GM04503 (cell line): ENCODE data around the gene CEP57L1.
A peak's percentile ranks its signal among the peaks of the same experiment; 100 is the strongest.

ENCODE experiments used
- DNase-seq: peaks from one replicate; pipeline ENCODE4 v3.0.0-alpha.2; 2012; ENCODE audit warnings: low read depth

CEP57L1 gene

GRCh38 chr6:109095036-109095834 lies at the start of gene CEP57L1:
Gene CEP57L1, plus strand, starts transcription at chr6:109095507. Its CDS starts 49,715 bp downstream, at chr6:109145222.
- DNase-seq, result peak; percentile 81

DNA sequence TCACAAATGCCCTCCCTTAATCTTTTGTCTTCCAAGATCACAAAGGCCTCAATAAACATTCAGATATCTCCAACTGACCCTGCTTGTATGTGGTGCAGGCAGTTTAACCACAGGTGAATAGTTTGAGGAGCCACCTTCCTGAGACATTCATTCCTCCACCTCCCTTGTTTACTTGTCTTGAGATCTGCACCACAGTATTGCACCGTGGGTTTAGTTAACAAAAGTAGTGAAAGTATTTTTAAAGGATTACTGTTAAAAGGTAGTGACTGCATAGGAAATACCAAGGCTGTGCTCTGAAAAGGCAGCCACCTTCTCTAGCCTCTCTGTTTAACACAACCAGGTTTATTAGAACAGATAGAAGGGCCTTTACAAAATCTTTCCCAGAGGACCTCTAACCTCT lies 47.1 kb upstream of the CEP57L1 start:
- DNase-seq, result no peak

- no peak for DNase-seq
Observed at GRCh38 chr6:109048670-109049415, 46.5 kb upstream of the CEP57L1 start.

DNA sequence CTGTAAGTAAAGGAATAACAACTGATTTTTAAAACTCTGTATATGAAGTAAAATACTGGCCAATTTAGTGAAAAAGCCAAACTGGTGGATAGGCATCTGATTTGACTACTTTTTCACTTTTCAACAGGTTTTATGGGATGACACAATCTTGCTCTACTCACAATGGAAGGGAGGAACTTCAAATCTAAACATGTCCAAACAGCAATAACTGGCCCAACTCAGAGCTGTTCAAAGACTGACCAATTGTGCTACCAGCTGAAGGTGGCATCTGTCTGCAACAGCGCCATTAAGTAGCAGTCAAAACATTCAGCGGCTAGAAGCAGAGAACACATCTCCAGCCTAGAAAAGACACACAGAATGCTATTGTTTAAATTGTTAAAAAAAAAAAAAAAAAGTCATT lies 45.3 kb upstream of the CEP57L1 start:
- no peak for DNase-seq

DNA sequence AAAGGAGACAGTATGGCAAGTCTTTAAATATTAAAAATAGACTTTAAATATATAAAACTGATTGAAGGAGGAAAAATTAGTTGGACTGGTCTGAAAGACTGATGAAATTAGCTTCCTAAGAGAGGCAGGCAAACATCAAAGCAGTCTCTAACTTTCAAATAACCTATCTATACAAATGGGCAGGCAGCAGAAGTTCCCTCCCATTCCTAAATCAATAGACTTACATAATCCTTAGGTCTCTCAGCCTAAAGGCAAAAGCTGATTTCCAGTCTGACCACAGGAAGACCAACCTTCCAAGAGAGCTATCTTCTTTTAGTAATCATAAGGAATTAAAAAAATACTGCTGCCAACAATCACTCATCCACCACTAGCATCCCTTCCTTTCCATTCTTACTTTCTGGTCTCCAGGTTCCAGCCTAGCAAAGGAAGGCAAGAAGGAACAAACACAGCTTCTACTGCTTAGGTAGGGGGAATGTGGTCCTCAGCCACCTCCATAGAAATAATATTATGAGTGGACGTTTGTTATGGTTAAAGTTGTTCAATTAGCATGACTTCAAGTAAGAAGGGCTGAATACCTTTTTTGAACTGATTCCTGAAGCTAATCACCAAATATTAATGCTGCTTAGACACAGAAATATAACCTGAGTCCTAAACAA lies 44.7 kb upstream of the CEP57L1 start:
- no peak for DNase-seq

- DNase-seq, result no peak
Observed at GRCh38 chr6:109051301-109052017, 43.8 kb upstream of the CEP57L1 start.

DNA sequence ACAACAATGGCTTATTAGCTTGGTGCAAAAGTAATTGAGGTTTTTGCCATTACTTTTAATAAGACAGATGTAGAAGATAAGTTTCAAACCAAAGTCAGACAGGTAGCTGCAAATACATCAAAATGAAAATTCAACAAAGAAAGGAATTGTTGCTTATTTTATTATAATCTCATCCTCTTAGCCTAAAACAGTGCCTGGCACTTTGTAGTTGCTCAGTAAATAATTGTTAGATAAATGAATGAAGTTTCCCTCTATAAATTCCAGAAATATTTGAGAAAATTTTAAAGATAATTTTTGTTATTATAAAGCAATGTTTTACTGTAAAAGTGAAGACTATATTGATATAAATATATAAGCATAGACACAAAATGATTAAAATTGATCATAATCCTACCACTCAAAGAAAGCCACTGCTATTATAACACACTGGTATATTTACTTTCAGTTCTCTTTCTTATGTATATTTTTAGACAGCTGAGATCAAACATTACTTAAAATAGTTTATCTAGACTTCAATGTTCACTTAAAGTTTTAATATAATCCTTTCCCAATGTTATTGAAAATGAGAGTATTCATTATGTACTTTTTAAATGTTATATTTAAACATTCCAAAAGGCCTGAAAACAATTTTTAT lies 43.2 kb upstream of the CEP57L1 start:
- DNase-seq, result no peak

- no peak for DNase-seq
Observed at GRCh38 chr6:109052852-109053251, 42.5 kb upstream of the CEP57L1 start.

- DNase-seq, result no peak
Observed at GRCh38 chr6:109053336-109053735, 42.0 kb upstream of the CEP57L1 start.

DNA sequence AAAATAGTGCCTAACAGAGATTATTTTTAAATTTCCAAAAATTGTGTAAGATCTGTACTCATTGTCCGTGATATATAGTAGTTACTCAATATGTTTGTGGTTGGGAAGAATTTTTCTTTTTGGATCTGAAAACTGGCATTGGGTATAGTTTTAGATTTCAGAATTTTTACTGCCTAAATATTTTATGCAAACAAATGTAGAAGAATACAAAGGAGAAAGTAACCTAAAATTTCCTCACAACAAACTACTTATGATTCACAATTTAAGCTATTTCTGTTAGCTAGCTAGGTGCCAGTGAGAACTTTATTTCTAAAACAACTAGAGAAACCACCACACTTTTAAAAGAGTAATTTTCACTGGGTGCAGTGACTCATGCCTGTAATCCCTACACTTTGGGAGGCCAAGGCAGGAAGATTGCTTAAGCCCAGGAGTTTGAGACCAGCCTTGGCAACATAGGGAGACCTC lies 39.5 kb upstream of the CEP57L1 start:
- peak; percentile 51 for DNase-seq

GRCh38 chr6:109056661-109057060 lies 38.6 kb upstream of the CEP57L1 start:
- DNase-seq, result no peak

GRCh38 chr6:109058620-109059019 lies 36.7 kb upstream of the CEP57L1 start:
- no peak for DNase-seq

- DNase-seq, result no peak
Observed at GRCh38 chr6:109059153-109059552, 36.2 kb upstream of the CEP57L1 start.

DNA sequence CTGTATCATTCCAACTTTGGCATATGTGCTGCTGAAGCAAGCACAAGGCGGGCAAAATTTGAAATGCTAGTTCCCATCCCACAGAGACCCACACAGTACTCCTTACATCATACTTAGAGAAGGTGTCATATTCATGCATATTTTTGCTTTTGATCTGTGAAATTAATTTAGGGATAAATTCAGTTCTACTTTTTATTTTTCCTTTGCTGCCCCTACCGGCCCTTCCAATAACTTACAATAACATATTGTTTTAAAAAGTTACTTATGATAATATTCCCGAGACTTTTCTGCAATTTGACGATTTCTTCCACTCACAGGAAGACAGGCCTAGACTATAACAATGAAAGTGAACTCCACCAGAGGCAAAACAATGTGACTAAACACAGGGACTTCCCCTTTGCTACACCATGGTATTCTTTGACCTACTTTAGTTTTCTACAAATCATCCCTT lies 35.7 kb upstream of the CEP57L1 start:
- DNase-seq, result no peak

GRCh38 chr6:109060571-109060970 lies 34.7 kb upstream of the CEP57L1 start:
- DNase-seq, result no peak

- DNase-seq, result no peak
Observed at GRCh38 chr6:109062216-109062615, 33.1 kb upstream of the CEP57L1 start.

- DNase-seq, result no peak
Observed at GRCh38 chr6:109062767-109063352, 32.4 kb upstream of the CEP57L1 start.

- no peak for DNase-seq
Observed at GRCh38 chr6:109069746-109070145, 25.6 kb upstream of the CEP57L1 start.

DNA sequence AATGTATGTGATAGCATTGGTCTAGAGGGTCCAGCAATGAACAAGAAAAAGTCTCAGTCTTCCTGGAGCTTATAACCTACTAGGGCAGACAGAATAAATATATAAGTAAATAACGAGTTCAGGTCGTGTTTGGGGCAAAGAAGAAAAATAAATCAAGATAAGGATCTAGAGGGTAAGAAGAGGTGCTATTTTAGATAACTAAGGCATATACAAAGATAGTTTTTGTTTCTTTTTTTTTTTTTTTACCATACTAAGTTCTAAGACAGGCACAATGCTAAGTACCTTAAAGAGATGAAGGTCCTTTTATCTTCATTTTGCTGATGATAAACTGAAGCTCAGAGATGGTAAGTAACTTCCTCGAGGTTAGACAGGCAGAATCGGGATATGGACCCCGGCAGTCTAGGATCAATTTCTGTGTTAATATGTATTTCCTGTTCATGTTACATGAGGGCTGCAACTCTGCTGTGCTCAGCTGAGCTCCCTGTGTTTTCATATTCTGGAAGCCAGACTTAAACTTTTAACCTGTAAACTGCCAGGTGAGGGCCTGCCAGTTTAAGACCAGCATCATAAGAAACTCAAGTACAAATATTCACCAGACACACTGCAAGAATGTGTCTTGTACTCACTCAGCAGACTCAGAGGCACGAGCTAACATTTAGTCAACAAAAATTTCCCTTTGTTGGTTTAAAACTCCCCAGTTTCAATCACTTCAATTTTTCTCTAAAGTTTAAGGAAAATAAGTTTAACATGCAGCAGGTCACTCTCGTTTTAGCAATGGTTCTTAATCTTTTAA lies 24.0 kb upstream of the CEP57L1 start:
- no peak for DNase-seq
